Liver (tissue), 3 donors: ENCODE data around the gene ABTB2.

Experiments
- CTCF ChIP-seq: fragments of 150-350 bp; IDR thresholded peaks from 2 replicates; pipeline ENCODE4 v1.5.1; 2017; ENCODE audit warnings: improper control_type of control experiment, low read depth, low read length; ENCODE audit not compliant: missing input control
- JUND ChIP-seq, 2 donors: IDR thresholded peaks; 2 replicates each; pipeline ENCODE4 v1.6.1; 2016; ENCODE audit warnings: antibody characterized with exemption in 2 of 2
- MAX ChIP-seq: IDR thresholded peaks from 2 replicates; pipeline ENCODE4 v1.6.1; 2016; ENCODE audit warnings: antibody characterized with exemption
- TAF1 ChIP-seq: conservative IDR thresholded peaks from 2 replicates; pipeline ENCODE4 v1.6.1; 2016; ENCODE audit warnings: antibody characterized with exemption, mild to moderate bottlenecking
- donor health status: healthy.
- donor health status: healthy.

- no peak for TF ChIP-seq JUND (IDR thresholded peaks at IDR 0.05)
- TF ChIP-seq TAF1, result no peak
- TF ChIP-seq CTCF, result no peak
- TF ChIP-seq MAX, result no peak
Observed at GRCh38 chr11:34284811-34285481, 72.9 kb downstream of the ABTB2 start.
